ENCODE data around the gene UBE2F. TPM values are rescaled to one million over a fixed set of nuclear protein-coding genes. Genes with fewer than 3 reads are reported as not detected.

UBE2F gene
- total RNA-seq, 2 donors from 2014 or later = 67.7 to 69.9 TPM

- Histone ChIP-seq H3K9me3 (no peaks in the 10 kb centered on the region), H3K27ac (no peak overlapping the region), H3K36me3 (replicated peaks in 1 of 2; ENCODE audit: insufficient read depth in 1 of 2, low read depth in 2 of 2) (peaks cover 0 to 22% of the 10 kb centered on the region in 2 donors), H3K4me3 (no peak overlapping the region), H3K4me1 (peaks cover 35% of the 10 kb centered on the region), H3K27me3 (no peaks in the 10 kb centered on the region)
- DNase-seq (peak in 1 of 4 donors; percentile 10), ATAC-seq (no peak)
- WGBS, 2 donors = 96 to 99% methylated on average over 14 of the region's 15 CpGs
- TF ChIP-seq POLR2A (IDR thresholded peaks at IDR 0.05) = no peak
- TF ChIP-seq CTCF (IDR thresholded peaks at IDR 0.05) = no peak
- intact Hi-C loops (cut with DNase I) = no loop called here
These were observed 113.7 kb downstream of the UBE2F start for GRCh38 chr2:238080518-238080917.

DNA sequence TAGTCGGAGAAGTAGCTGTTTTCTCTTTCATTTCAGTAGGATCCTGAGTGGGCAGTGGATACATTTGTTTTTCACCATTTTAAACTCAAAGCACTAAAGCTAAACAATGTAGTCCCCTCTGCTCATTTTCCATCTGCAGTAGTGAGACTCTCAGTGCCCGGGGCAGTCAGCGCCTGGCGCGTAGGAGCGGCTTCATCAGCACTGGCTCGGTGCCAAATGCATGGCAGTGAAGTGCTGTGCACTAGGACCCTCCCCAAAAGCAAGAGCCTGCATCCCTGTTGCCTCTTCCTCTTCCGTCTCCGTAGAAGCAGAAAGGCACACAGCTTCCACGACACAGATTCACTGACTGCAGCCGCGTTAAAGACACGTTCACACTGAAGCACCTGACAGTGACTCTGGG is 114.3 kb downstream of the UBE2F start:
- WGBS, 2 donors = 93% methylated on average over 13 of the region's 13 CpGs

GRCh38 chr2:238081561-238081960 is 114.7 kb downstream of the UBE2F start:
- intact Hi-C loops (cut with DNase I) = no loop called here
- Histone ChIP-seq H3K4me1 (peaks cover 31% of the 10 kb centered on the region), H3K9me3 (no peaks in the 10 kb centered on the region), H3K36me3 (replicated peaks in 1 of 2; ENCODE audit: insufficient read depth in 1 of 2, low read depth in 2 of 2) (peaks cover 0 to 22% of the 10 kb centered on the region in 2 donors), H3K4me3 (no peak overlapping the region), H3K27me3 (no peaks in the 10 kb centered on the region), H3K27ac (no peak overlapping the region)
- TF ChIP-seq CTCF (IDR thresholded peaks at IDR 0.05) = no peak
- no peak for TF ChIP-seq POLR2A (IDR thresholded peaks at IDR 0.05)
- 94 to 96% methylated on average over 15 to 16 of the region's 16 CpGs for WGBS, 2 donors
- ATAC-seq (no peak), DNase-seq (no peak)

More for the DNA sequence above, 114.3 kb downstream of the UBE2F start:
- TF ChIP-seq POLR2A (IDR thresholded peaks at IDR 0.05) (no peak), CTCF (IDR thresholded peaks at IDR 0.05) (no peak)
- Histone ChIP-seq H3K9me3 (no peaks in the 10 kb centered on the region), H3K4me1 (peaks cover 31% of the 10 kb centered on the region), H3K27ac (no peak overlapping the region), H3K36me3 (replicated peaks in 1 of 2; ENCODE audit: insufficient read depth in 1 of 2, low read depth in 2 of 2) (peaks cover 0 to 22% of the 10 kb centered on the region in 2 donors), H3K27me3 (no peaks in the 10 kb centered on the region), H3K4me3 (no peak overlapping the region)
- peak in 1 of 4 donors; percentile 13 for DNase-seq
- intact Hi-C loops (cut with DNase I) = no loop called here
- ATAC-seq = no peak

DNA sequence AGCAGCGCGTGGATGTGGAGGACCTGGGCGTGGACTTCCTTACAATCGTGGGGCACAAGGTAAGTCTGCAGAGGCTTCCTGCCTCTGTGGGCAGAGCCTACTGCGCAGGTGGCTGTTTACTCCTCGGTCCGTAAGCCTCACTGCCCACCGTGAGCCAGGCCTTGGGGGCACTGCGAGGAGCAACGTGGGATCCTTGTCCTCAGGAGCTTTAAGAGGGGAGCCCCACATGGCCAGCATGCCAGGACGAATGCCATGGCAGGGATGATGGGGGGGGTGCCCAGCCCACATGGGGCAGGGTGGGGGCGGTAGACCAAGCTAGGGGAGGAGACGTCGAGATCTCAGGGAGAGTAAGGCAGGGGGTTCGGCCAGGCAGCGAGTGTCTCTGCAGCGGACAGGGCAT is 115.3 kb downstream of the UBE2F start:
- Histone ChIP-seq H3K9me3 (no peaks in the 10 kb centered on the region), H3K27me3 (no peaks in the 10 kb centered on the region), H3K4me3 (no peak overlapping the region), H3K4me1 (peaks cover 31% of the 10 kb centered on the region), H3K36me3 (replicated peaks in 1 of 2; ENCODE audit: insufficient read depth in 1 of 2, low read depth in 2 of 2) (peaks cover 0 to 22% of the 10 kb centered on the region in 2 donors), H3K27ac (no peak overlapping the region)
- intact Hi-C loops (cut with DNase I) = no loop called here
- ATAC-seq (no peak), DNase-seq (peak in 1 of 4 donors; percentile 9)
- 91 to 95% methylated on average over 11 to 17 of the region's 17 CpGs for WGBS, 2 donors
- TF ChIP-seq CTCF (IDR thresholded peaks at IDR 0.05) (no peak), POLR2A (IDR thresholded peaks at IDR 0.05) (no peak)

DNA sequence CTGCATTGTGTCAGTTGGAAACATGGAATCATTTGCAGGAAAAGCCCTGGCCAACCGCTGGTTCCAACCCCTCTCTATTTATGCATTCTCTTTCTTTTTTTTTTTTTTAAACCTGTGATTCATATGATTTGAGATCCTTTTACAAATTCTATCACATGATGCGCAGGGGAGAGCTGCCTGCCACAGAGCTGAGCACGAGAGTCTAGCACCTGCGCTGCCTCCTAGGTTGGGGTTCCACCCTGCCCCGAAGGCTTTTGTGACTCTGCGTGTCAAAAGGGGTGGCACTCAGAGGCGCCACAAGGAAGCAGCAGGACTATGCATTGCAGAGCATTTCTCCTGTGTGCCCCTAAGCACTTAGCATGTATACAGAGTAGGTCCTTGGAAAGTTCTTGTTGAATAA is 116.0 kb downstream of the UBE2F start:
- H3K9me3 ChIP-seq = no peaks in the 10 kb centered on the region
- peaks cover 0 to 22% of the 10 kb centered on the region in 2 donors for H3K36me3 ChIP-seq (replicated peaks in 1 of 2; ENCODE audit: insufficient read depth in 1 of 2, low read depth in 2 of 2)
- ATAC-seq (no peak), DNase-seq (no peak)
- intact Hi-C loops (cut with DNase I) = no loop called here
- 74 to 97% methylated on average over 6 to 7 of the region's 7 CpGs for WGBS, 2 donors
- no peak overlapping the region for H3K27ac ChIP-seq
- peaks cover 25% of the 10 kb centered on the region for H3K4me1 ChIP-seq
- TF ChIP-seq CTCF (IDR thresholded peaks at IDR 0.05) (no peak), POLR2A (IDR thresholded peaks at IDR 0.05) (no peak)
- no peaks in the 10 kb centered on the region for H3K27me3 ChIP-seq
- H3K4me3 ChIP-seq = no peak overlapping the region
